ENCODE data around the gene TMEM134. TPM values are rescaled to one million over a fixed set of nuclear protein-coding genes. Genes with fewer than 3 reads are reported as not detected.

Gene TMEM134
- total and polyA plus RNA-seq, 2 of the 4 experiments (the other 2 are of a cell fraction), result 12.5 to 55.0 TPM

GRCh38 chr11:67457453-67457852 is 11.6 kb downstream of the TMEM134 start:
- ChIA-PET CTCF (no interaction called here), POLR2A (ENCODE audit: unreplicated experiment) (no interaction called here)
- no peak overlapping the region for H4K8ac ChIP-seq (ENCODE audit: low read depth in 2 of 2, low read length in 2 of 2)
- no peak overlapping the region for H3K23ac ChIP-seq (ENCODE audit: low read depth, low read length)
- no peak overlapping the region for H3K14ac ChIP-seq (replicated peaks; ENCODE audit: low read depth, low read length)
- H3K79me1 ChIP-seq (ENCODE audit: low read depth in 1 of 2, low read length in 2 of 2), result no peaks in the 10 kb centered on the region
- H2BK120ac ChIP-seq (ENCODE audit: low read depth, low read length), result no peak overlapping the region
- no peak overlapping the region for H4K91ac ChIP-seq (ENCODE audit: insufficient read depth, low read depth, low read length)
- H2AK9ac ChIP-seq (replicated peaks; ENCODE audit: low read depth, low read length, poor library complexity), result no peak overlapping the region
- H3K9me1 ChIP-seq (ENCODE audit: insufficient read depth, low read length), result no peaks in the 10 kb centered on the region
- H2BK15ac ChIP-seq (ENCODE audit: low read depth, low read length), result no peak overlapping the region
- H2BK20ac ChIP-seq (ENCODE audit: low read depth, low read length), result no peak overlapping the region
- H3K4ac ChIP-seq (ENCODE audit: low read depth, low read length), result no peak overlapping the region
- H2AK5ac ChIP-seq (ENCODE audit: low read depth, low read length), result no peak overlapping the region
- ATAC-seq (ENCODE audit: low read depth), result no peak
- no TSS peak for BruUV-seq (replicated peaks)
- H3K36me3 ChIP-seq (ENCODE audit: control insufficient read depth, insufficient read depth, low read length), result no peaks in the 10 kb centered on the region
- no peaks in the 10 kb centered on the region for H3K4me1 ChIP-seq (ENCODE audit: control insufficient read depth, insufficient read depth, low read length)
- H3K9me3 ChIP-seq (ENCODE audit: control insufficient read depth, insufficient read depth, low read length), result no peaks in the 10 kb centered on the region
- H2BK5ac ChIP-seq (ENCODE audit: low read depth, low read length, poor library complexity, severe bottlenecking), result no peak overlapping the region
- intact Hi-C loops (cut with micrococcal nuclease), result no loop called here
- no peak for TF ChIP-seq RAD21 (IDR thresholded peaks at IDR 0.05; ENCODE audit: low read length)
- TF ChIP-seq BHLHE40 (IDR thresholded peaks at IDR 0.05; ENCODE audit: low read depth, low read length), result no peak
- no peak for TF ChIP-seq SMC3 (IDR thresholded peaks at IDR 0.05; ENCODE audit: low read depth, low read length)
- TF ChIP-seq FOS (IDR thresholded peaks at IDR 0.05; ENCODE audit: low read depth, low read length), result no peak
- no peak for TF ChIP-seq NFE2L2 (IDR thresholded peaks at IDR 0.05; ENCODE audit: low read depth, low read length)
- no peak for TF ChIP-seq MXI1 (IDR thresholded peaks at IDR 0.05; ENCODE audit: borderline replicate concordance, low read depth, low read length)
- TF ChIP-seq, protein P1, sequence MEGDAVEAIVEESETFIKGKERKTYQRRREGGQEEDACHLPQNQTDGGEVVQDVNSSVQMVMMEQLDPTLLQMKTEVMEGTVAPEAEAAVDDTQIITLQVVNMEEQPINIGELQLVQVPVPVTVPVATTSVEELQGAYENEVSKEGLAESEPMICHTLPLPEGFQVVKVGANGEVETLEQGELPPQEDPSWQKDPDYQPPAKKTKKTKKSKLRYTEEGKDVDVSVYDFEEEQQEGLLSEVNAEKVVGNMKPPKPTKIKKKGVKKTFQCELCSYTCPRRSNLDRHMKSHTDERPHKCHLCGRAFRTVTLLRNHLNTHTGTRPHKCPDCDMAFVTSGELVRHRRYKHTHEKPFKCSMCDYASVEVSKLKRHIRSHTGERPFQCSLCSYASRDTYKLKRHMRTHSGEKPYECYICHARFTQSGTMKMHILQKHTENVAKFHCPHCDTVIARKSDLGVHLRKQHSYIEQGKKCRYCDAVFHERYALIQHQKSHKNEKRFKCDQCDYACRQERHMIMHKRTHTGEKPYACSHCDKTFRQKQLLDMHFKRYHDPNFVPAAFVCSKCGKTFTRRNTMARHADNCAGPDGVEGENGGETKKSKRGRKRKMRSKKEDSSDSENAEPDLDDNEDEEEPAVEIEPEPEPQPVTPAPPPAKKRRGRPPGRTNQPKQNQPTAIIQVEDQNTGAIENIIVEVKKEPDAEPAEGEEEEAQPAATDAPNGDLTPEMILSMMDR (conservative IDR thresholded peaks at IDR 0.05; ENCODE audit: low read depth, low read length), result no peak
- TF ChIP-seq USF2 (IDR thresholded peaks at IDR 0.05; ENCODE audit: low read depth, low read length), result no peak
- TF ChIP-seq MAZ (IDR thresholded peaks at IDR 0.05; ENCODE audit: borderline replicate concordance, low read depth, low read length), result no peak
- no peak for TF ChIP-seq POLR2A (IDR thresholded peaks at IDR 0.05; ENCODE audit: low read depth, low read length)
- TF ChIP-seq, protein P2, sequence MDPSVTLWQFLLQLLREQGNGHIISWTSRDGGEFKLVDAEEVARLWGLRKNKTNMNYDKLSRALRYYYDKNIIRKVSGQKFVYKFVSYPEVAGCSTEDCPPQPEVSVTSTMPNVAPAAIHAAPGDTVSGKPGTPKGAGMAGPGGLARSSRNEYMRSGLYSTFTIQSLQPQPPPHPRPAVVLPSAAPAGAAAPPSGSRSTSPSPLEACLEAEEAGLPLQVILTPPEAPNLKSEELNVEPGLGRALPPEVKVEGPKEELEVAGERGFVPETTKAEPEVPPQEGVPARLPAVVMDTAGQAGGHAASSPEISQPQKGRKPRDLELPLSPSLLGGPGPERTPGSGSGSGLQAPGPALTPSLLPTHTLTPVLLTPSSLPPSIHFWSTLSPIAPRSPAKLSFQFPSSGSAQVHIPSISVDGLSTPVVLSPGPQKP (IDR thresholded peaks at IDR 0.05; ENCODE audit: borderline replicate concordance, low read depth, low read length), result no peak
- no peak for TF ChIP-seq CEBPB (IDR thresholded peaks at IDR 0.05; ENCODE audit: low read depth, low read length)
- TF ChIP-seq MAFK (IDR thresholded peaks at IDR 0.05; ENCODE audit: low read depth, low read length), result no peak
- no peak overlapping the region for H3K9ac ChIP-seq (ENCODE audit: low read depth, low read length)
- dilution Hi-C loops (cut with HindIII; ENCODE audit: low sequenced_read_pairs, unreplicated experiment), result no loop called here
- no peaks in the 10 kb centered on the region for H4K20me1 ChIP-seq (ENCODE audit: insufficient read depth, low read length)
- H4K5ac ChIP-seq (ENCODE audit: low read depth, low read length), result no peak overlapping the region
- peaks cover 22% of the 10 kb centered on the region for H3K27me3 ChIP-seq (ENCODE audit: control insufficient read depth, insufficient read depth, low read length)
- no peak overlapping the region for H3K4me2 ChIP-seq (ENCODE audit: low read depth, low read length)
- H3K18ac ChIP-seq (ENCODE audit: low read depth, low read length), result no peak overlapping the region
- 96% methylated on average over 8 of the region's 12 CpGs; no CpG with 5 or more reads in 1 of the 2 experiments for WGBS, 2 experiments (ENCODE audit: extremely low coverage in 2 of 2, insufficient read length in 1 of 2)
- H2AFZ ChIP-seq (replicated peaks; ENCODE audit: low read length, poor library complexity), result no peak overlapping the region
- DNase-seq, result no peak
- no peak overlapping the region for H3K56ac ChIP-seq (ENCODE audit: extremely low read depth, insufficient read depth, low read length)
- H3K27ac ChIP-seq (ENCODE audit: insufficient read depth, low read length), result no peak overlapping the region
- in situ Hi-C loops (cut with MboI; ENCODE audit: low sequenced_read_pairs), result no loop called here
- H3K4me3 ChIP-seq (ENCODE audit: insufficient read depth, low read depth, low read length), result no peak overlapping the region

Measured in IMR-90 (cell line).